ENCODE data around the gene FCN1.

Gene FCN1

GRCh38 chr9:134913041-134913712 lies 4.5 kb downstream of the FCN1 start:
- DNase-seq, result no peak

GRCh38 chr9:134912126-134912840 lies 5.4 kb downstream of the FCN1 start:
- no peak for DNase-seq

DNA sequence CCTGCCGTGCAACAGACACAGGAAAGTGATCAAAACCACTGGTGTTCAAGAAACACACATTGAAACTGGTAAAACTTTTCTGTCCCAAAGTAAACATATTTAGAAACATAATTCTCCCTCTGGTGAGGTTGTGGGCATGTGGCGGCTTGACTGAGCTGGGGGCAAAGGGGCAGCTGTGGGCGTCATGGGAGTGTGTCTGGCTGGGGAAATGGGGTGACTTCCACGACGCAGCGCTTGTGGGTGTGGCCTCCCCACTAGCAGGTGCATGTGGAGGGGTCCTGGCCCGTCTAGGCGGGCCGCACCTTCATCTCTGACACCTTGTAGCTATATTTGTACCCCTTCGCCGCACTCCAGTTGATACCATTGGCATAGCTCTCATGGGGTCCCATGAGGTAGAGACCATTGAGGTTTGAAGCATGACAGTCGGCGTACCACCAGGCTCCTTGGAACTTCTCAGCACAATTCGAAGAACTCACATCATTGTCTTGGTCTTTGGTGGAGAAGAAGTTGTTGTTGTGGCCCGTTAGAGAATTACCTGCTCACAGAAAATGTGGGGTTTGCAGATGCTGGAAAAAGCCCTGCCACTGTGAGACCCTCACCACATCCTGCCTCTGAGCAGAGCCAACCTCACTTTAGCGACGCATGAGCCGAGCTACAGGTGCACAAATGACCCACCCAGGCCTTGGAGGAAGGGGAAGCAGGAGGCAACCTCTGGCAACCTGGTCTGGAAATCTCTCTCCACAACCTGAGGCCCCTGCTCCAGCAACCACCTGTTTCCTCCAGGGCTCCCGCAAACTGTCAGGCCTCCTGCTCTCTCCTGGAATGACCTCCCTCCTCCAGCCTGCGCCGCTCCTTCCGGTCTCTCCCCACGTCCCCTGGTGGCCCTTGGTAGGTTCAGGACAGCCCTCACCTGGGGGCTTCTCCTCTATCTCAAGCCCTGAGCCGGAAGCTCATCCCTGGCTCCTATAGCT lies 7.9 kb downstream of the FCN1 start:
- no peak for DNase-seq

DNA sequence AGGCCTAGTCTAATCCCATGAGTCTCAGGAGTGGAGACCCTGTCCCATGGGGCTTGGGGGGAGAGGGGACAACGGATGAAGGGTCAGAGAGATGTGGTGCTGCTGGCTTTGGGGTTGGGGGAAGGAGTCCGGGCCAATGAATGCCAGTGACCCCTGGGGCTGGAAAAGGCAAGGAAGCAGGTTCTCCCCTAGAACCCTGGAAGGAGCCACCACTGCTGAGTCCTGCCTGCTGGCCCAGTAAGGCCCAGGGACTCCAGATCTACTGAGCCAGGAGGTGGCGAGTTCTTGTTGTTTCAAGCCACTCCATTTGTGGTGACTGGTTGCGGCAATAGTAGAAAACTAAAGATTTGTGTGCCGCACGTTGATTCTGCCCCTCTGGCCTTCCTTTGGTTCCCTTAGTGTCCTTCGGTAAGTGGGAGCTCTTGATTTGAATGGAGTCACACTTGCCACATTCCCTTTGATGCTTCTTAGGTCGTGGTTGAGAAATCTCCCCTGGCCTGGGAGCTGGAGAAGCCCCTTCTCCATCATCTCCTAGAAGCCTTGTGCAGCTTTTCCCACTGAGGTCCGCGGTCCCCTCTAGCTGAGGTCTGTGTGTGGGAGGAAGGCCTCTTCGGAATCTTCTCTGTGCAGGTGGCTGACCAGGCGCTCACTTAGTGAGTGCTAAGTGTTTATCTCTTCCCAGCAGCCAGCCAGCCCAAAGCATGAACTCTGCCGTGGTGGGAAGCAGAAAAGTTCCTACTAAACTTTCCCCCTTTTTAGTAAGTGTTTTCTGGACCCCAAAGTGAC lies 9.0 kb downstream of the FCN1 start:
- DNase-seq, result no peak

DNA sequence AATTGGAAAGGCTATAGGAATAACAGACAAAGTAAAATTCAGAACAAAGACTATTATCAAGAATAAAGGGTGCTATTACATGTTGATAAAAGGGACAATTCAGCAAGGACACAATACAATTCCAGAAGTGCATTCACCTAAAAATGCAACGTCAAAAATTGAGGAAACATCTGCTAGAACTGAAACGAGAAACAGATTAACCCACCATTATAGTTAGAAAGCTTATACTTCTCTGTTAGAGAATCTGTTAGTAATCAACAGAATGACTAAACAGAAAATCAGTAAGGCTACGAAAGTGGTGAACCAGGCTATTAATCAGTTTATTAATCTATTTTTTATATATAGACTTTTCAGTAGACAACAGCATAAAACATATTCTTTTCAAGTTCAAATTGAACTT lies 14.8 kb downstream of the FCN1 start:
- DNase-seq, result no peak

- DNase-seq, result no peak
These were observed 17.9 kb downstream of the FCN1 start for GRCh38 chr9:134899818-134900217.

DNA sequence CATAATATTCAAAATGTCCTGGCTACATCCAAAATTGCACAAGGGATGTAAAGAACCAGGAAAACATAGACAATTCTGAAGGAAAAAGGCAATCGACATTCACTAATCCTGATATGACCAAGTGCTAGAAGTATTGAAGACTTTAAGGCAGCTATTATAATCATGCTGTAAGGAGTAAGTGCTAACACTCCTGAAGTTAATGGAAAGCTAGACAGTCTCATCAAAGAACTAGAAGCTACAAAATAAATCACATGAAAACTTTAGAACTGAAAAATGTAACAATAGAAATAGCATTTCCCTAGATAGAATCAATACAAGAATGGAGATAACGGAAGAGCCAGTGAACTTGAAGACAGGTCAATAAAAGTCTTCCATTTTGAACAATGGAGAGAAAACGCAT lies 18.5 kb downstream of the FCN1 start:
- DNase-seq, result no peak

DNA sequence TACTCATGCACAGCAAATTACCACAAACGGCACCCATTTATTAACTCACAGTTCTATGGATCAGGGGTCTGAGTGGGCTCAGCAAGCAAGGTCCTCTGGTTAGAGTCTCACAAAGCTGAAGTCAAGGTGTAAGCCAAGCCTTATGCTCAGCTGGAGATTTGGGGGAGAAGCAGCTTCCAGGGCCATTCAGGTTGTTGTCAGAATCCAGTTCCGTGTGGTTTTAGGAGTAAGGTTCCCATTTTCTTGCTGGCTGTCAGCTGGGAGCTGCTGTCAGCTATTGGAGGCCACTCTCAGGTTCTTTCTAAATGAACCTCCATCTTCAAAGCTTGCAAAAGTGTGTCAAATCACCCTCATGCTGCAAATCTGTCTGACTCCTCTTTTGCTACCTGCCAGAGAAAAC lies 19.4 kb downstream of the FCN1 start:
- DNase-seq, result no peak

DNA sequence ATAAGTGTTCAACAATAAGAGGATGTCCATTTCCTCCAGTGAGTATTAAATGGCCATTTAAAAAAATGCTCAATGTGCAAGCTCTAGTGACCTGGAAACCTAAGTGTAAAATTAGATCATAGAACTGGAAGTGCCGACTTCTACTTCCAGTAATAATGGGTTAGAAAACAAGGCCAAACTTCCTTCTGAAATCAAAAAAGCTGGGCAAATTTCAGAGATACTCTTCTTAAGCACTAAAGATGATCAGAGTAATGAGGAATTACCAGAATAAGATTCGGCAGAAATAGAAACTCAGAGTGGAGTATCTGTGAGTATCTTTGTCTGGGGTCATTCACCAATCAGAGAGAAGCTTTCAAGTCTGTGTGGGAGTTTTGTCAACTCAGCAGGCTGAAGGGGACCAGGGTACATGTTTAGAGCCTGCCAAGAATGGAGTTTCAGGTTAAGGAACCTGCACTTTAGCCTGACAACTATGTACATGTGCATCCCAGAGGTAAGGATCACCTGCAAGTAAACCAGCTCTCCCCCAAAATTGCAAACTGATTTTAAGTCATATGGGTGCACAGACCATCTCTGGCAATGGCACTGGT lies 20.0 kb downstream of the FCN1 start:
- no peak for DNase-seq

DNA sequence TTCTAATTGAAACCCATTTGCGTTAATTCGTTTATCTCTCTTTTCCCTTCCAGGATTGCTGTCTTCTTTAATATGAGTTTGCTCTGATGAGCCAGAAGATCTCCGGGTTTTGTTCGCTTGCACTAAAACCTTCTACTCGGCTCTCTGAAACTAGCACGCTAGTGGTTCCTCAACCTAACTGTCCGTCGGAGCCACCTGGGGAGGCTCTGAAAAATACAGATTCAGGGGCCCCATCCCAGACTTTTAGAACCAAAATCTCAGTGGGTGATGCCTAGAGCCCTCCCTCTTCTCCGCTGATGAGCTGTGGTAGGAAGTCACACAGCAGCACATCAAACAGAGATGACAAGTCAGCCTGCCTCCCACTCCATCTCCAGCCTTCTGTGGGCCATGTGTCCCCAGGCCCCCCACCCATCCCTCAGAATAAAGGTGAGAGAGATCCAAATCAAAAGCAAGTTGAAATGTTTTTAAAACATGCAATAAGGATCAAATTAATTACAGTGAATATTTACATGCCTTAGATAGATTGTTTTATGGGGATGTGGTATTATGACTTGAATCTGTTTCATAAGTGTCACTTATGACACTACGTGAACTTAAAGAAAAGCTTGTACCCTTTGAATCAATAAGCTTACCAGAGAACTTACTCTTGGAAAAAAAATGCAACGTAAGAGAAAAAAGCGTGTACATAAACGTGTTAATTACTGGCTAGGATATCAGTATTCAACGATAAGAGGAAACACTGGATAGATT lies 20.7 kb downstream of the FCN1 start:
- DNase-seq, result no peak

DNA sequence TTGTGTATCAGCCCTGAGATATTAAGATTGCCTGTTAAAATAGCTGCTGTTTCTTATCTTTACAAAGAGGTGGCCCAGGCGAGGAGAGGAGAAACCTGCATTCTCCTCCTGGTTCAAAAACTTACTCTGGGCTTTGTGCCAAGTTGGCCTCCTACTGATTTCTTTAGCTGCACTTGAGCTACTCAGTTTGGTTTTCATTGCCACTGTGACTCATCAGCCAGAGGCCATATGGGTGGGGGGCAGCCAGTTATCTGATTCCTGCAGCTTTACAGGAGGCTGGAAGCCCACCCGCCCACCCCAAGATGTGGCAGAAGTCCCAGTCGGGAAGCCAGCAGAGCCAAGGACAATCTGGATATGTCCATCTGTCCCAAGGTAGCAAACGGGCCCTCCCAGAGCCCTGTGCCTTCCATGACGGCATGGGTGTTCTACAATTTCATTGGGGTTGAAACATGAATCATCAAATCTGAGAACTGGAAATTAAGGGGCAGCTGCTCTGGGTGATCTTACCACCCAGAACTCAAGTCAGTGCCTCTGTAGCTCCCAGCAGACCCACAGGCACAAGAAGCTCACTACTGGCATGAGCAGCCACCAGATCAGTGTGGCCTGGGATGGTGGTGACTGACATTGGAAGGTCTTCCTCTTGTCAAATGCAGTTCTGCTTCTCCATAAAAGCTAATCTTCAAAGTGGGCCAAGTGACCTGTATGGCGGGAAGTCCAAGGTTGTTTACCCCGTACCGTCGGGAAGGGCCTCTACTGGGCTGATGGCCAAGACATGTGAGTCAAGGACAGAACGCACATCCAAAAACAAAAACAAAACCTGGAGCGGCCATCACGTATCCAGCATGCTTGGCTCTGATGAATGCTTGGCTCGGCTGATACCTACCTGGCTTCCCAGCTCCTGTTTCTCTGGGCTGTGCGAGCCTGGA lies 21.5 kb downstream of the FCN1 start:
- no peak for DNase-seq

GRCh38 chr9:134895567-134895907 lies 22.2 kb downstream of the FCN1 start:
- no peak for DNase-seq

DNA sequence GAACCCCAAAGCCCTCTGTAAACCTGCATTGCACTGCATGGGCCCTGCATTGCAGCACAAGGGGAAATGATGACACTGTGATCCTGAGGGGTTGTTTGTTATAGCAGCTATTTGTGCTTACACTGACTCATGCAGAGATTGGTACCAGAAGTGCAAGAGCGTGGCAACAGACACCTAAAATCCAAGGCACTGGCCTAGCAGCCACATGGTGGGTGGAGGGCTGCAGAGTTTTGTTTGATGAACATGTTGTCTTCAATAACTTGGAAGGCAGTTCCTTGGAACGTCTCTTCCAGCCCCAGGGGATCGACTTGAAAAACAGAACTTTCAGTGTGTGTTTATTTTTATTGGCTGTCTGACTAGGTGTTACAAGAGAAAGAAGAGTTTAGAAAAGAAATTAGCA lies 22.6 kb downstream of the FCN1 start:
- DNase-seq, result no peak

- no peak for DNase-seq
These were observed 23.4 kb downstream of the FCN1 start for GRCh38 chr9:134894136-134894860.

GRCh38 chr9:134892820-134893420 lies 24.8 kb downstream of the FCN1 start:
- DNase-seq, result no peak

GRCh38 chr9:134892221-134892620 lies 25.5 kb downstream of the FCN1 start:
- no peak for DNase-seq

DNA sequence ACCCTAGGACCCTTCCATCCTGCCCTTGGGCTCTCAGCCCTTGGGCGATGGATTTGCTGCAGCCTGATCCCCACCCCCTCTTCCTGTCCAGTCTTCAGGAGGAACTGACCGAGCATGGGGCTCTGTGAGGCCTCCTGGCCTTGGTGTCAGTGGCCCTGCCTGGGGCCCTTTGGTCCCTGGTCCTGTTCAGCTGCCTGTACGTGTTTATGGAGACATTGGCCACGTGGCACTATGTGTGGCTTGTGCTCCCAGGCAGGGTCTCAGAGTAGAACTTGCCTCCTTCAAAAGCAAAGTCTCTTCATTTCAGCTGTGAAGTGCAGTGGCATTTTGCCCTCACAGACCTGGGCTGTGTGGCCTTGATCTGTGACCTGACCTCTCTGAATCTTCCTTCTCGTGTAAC lies 26.0 kb downstream of the FCN1 start:
- DNase-seq, result no peak

- no peak for DNase-seq
These were observed 26.7 kb downstream of the FCN1 start for GRCh38 chr9:134891053-134891452.

DNA sequence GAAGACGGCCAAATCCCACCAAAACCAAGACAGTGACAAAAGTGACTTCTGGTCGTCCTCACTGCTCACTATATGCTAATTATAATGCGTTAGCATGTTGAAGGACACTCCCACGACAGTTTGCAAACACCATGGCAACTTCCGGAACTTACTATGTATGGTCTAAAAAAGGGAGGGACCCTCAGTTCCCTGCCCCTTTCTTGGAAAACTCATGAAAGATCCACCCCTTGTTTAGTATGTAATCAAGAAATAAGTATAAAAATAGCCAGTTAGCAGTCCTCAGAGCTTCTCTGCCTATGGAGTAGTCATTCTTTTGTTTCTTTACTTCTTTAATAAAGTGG lies 27.6 kb downstream of the FCN1 start:
- DNase-seq, result no peak

Measured in NCI-H2107 (cell line).